ENCODE data around the gene SNAPC1. TPM values are rescaled to one million over a fixed set of nuclear protein-coding genes. Genes with fewer than 3 reads are reported as not detected.

SNAPC1 gene
- total and polyA plus RNA-seq, 9 of the 15 experiments (the other 6 are each of a cell fraction or from before 2014, with no cell fraction given), result 3.7 to 9.0 (median 7.9) TPM

DNA sequence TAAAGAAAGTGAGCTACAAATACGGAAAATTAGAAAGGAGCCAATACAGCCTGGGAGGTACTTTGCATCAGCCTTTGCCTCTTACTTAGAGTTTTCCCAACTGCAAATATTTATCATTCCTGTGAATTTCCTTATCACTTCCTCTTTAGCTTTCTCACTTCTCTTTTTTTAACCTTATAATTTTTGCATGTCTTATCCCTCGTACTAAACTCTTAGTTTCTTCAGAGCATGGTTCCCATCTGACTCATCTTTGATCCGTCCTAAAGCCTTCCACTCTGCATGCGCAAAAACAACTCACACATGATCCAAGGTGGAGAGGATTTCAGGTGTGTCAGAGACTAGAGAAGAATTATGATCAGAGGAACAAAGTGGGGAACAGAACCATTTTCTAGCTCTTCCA, 9.6 kb upstream of the SNAPC1 start (continued):
- TF ChIP-seq MGA (IDR thresholded peaks at IDR 0.05) (no peak), HEY1 (CRISPR knock-in tag; IDR thresholded peaks at IDR 0.05; ENCODE audit: borderline replicate concordance) (no peak), ZNF165 (CRISPR knock-in tag; IDR thresholded peaks at IDR 0.05; ENCODE audit: borderline replicate concordance) (no peak), SRSF1 (IDR thresholded peaks at IDR 0.05; ENCODE audit: low read depth, low read length) (no peak), SPI1 (IDR thresholded peaks at IDR 0.05; ENCODE audit: borderline replicate concordance, low read depth, low read length) (peak; percentile 79; the same call in 1 of the 2 replicates)

Measured in K562 (cell line).